ENCODE results near the gene STK11.
A peak's percentile ranks its signal among the peaks of the same experiment; 100 is the strongest.

Gene STK11

GRCh38 chr19:1254081-1254527, 48.5 kb downstream of the STK11 start:
- no peak overlapping the region for H2BK5ac ChIP-seq (ENCODE audit: low read depth, low read length, poor library complexity)
- peaks cover 33% of the 10 kb centered on the region for H3K79me1 ChIP-seq (ENCODE audit: low read length)
- H3K36me3 ChIP-seq (ENCODE audit: control insufficient read depth in 1 of 2, insufficient read depth in 2 of 2, low read length in 2 of 2), result peaks cover 75 to 84% of the 10 kb centered on the region in 2 experiments
- no peaks in the 10 kb centered on the region for H3K27me3 ChIP-seq (ENCODE audit: insufficient read depth, low read length)
- H3K9ac ChIP-seq (ENCODE audit: low read length), result no peak overlapping the region
- peak overlapping the region; percentile 45 for H4K91ac ChIP-seq (ENCODE audit: low read depth, low read length)
- peak overlapping the region; percentile 20 for H3K4ac ChIP-seq (ENCODE audit: low read depth, low read length)
- peak overlapping the region; percentile 18 for H3K18ac ChIP-seq (ENCODE audit: low read length)
- no peak overlapping the region for H3K4me2 ChIP-seq (ENCODE audit: low read length)
- no peak overlapping the region for H4K12ac ChIP-seq (ENCODE audit: low read depth, low read length)
- peak overlapping the region; percentile 5 for H2BK120ac ChIP-seq (ENCODE audit: insufficient read depth, low read length, poor library complexity)
- no peak overlapping the region for H2AK5ac ChIP-seq (ENCODE audit: low read length)
- no peak overlapping the region for H3K4me3 ChIP-seq (ENCODE audit: low read depth, low read length)
- H3K27ac ChIP-seq (ENCODE audit: low read depth, low read length), result peak overlapping the region; percentile 92
- no CpG with 5 or more reads among the region's 37 CpGs for WGBS (ENCODE audit: extremely low coverage, insufficient coverage, insufficient read length)
- H3K4me1 ChIP-seq (ENCODE audit: control insufficient read depth in 1 of 2, insufficient read depth in 2 of 2, low read length in 2 of 2), result peaks cover 12 to 14% of the 10 kb centered on the region in 2 experiments
- H2BK12ac ChIP-seq (ENCODE audit: low read length), result no peak overlapping the region
- H3K14ac ChIP-seq (ENCODE audit: low read length), result no peak overlapping the region
- DNase-seq, result no peak
- H3K79me2 ChIP-seq (ENCODE audit: control insufficient read depth, insufficient read depth, low read length, poor library complexity), result peaks cover 34% of the 10 kb centered on the region
- H3K23ac ChIP-seq (ENCODE audit: low read length), result no peak overlapping the region
- H2AFZ ChIP-seq (ENCODE audit: insufficient read depth, low read length, poor library complexity), result no peak overlapping the region
- H4K8ac ChIP-seq (ENCODE audit: low read depth, low read length), result no peak overlapping the region
- H3K9me3 ChIP-seq (ENCODE audit: insufficient read depth, low read depth, low read length), result no peaks in the 10 kb centered on the region

- no peak overlapping the region for H4K91ac ChIP-seq (ENCODE audit: low read depth, low read length)
- DNase-seq, result no peak
- WGBS (ENCODE audit: extremely low coverage, insufficient coverage, insufficient read length), result no CpG with 5 or more reads among the region's 20 CpGs
Observed at GRCh38 chr19:1254530-1255185, 49.1 kb downstream of the STK11 start.

GRCh38 chr19:1255186-1256161, 49.9 kb downstream of the STK11 start:
- DNase-seq, result no peak
- Histone ChIP-seq H3K36me3 (ENCODE audit: control insufficient read depth in 1 of 2, insufficient read depth in 2 of 2, low read length in 2 of 2) (peaks cover 69 to 76% of the 10 kb centered on the region in 2 experiments), H3K23ac (ENCODE audit: low read length) (no peak overlapping the region), H2BK120ac (ENCODE audit: insufficient read depth, low read length, poor library complexity) (no peak overlapping the region), H3K27ac (ENCODE audit: low read depth, low read length) (peak overlapping the region; percentile 3), H3K79me1 (ENCODE audit: low read length) (peaks cover 32% of the 10 kb centered on the region), H3K27me3 (ENCODE audit: insufficient read depth, low read length) (no peaks in the 10 kb centered on the region), H4K12ac (ENCODE audit: low read depth, low read length) (no peak overlapping the region), H3K4me2 (ENCODE audit: low read length) (no peak overlapping the region), H2AFZ (ENCODE audit: insufficient read depth, low read length, poor library complexity) (no peak overlapping the region), H4K91ac (ENCODE audit: low read depth, low read length) (no peak overlapping the region), H2AK5ac (ENCODE audit: low read length) (no peak overlapping the region), H2BK12ac (ENCODE audit: low read length) (no peak overlapping the region), H3K4ac (ENCODE audit: low read depth, low read length) (no peak overlapping the region), H4K8ac (ENCODE audit: low read depth, low read length) (no peak overlapping the region), H3K79me2 (ENCODE audit: control insufficient read depth, insufficient read depth, low read length, poor library complexity) (peaks cover 27% of the 10 kb centered on the region), H3K4me1 (ENCODE audit: control insufficient read depth in 1 of 2, insufficient read depth in 2 of 2, low read length in 2 of 2) (peaks cover 23 to 27% of the 10 kb centered on the region in 2 experiments), H3K18ac (ENCODE audit: low read length) (peak overlapping the region; percentile 6), H3K9ac (ENCODE audit: low read length) (no peak overlapping the region), H3K4me3 (ENCODE audit: low read depth, low read length) (no peak overlapping the region), H3K9me3 (ENCODE audit: insufficient read depth, low read depth, low read length) (no peaks in the 10 kb centered on the region), H2BK5ac (ENCODE audit: low read depth, low read length, poor library complexity) (no peak overlapping the region), H3K14ac (ENCODE audit: low read length) (no peak overlapping the region)
- no CpG with 5 or more reads among the region's 52 CpGs for WGBS (ENCODE audit: extremely low coverage, insufficient coverage, insufficient read length)

More at GRCh38 chr19:1254530-1255185, 49.1 kb downstream of the STK11 start:
- Histone ChIP-seq H3K4me3 (ENCODE audit: low read depth, low read length) (no peak overlapping the region), H3K4me2 (ENCODE audit: low read length) (no peak overlapping the region), H3K4me1 (ENCODE audit: control insufficient read depth in 1 of 2, insufficient read depth in 2 of 2, low read length in 2 of 2) (peaks cover 17 to 19% of the 10 kb centered on the region in 2 experiments), H2AK5ac (ENCODE audit: low read length) (no peak overlapping the region), H3K36me3 (ENCODE audit: control insufficient read depth in 1 of 2, insufficient read depth in 2 of 2, low read length in 2 of 2) (peaks cover 75 to 84% of the 10 kb centered on the region in 2 experiments), H3K9ac (ENCODE audit: low read length) (no peak overlapping the region), H2BK5ac (ENCODE audit: low read depth, low read length, poor library complexity) (no peak overlapping the region), H3K27me3 (ENCODE audit: insufficient read depth, low read length) (no peaks in the 10 kb centered on the region), H2BK12ac (ENCODE audit: low read length) (no peak overlapping the region), H4K12ac (ENCODE audit: low read depth, low read length) (no peak overlapping the region), H3K23ac (ENCODE audit: low read length) (no peak overlapping the region), H3K79me2 (ENCODE audit: control insufficient read depth, insufficient read depth, low read length, poor library complexity) (peaks cover 34% of the 10 kb centered on the region), H2BK120ac (ENCODE audit: insufficient read depth, low read length, poor library complexity) (no peak overlapping the region), H3K27ac (ENCODE audit: low read depth, low read length) (peak overlapping the region; percentile 92), H3K4ac (ENCODE audit: low read depth, low read length) (no peak overlapping the region), H2AFZ (ENCODE audit: insufficient read depth, low read length, poor library complexity) (no peak overlapping the region), H3K9me3 (ENCODE audit: insufficient read depth, low read depth, low read length) (no peaks in the 10 kb centered on the region), H4K8ac (ENCODE audit: low read depth, low read length) (no peak overlapping the region), H3K14ac (ENCODE audit: low read length) (no peak overlapping the region), H3K18ac (ENCODE audit: low read length) (peak overlapping the region; percentile 6), H3K79me1 (ENCODE audit: low read length) (peaks cover 35% of the 10 kb centered on the region)

- Histone ChIP-seq H3K18ac (ENCODE audit: low read length) (no peak overlapping the region), H4K91ac (ENCODE audit: low read depth, low read length) (no peak overlapping the region), H3K4me2 (ENCODE audit: low read length) (no peak overlapping the region), H2AK5ac (ENCODE audit: low read length) (no peak overlapping the region), H3K79me1 (ENCODE audit: low read length) (peaks cover 29% of the 10 kb centered on the region), H3K9ac (ENCODE audit: low read length) (no peak overlapping the region), H3K4ac (ENCODE audit: low read depth, low read length) (no peak overlapping the region), H2BK12ac (ENCODE audit: low read length) (no peak overlapping the region), H3K14ac (ENCODE audit: low read length) (no peak overlapping the region), H3K27ac (ENCODE audit: low read depth, low read length) (no peak overlapping the region), H3K36me3 (ENCODE audit: control insufficient read depth in 1 of 2, insufficient read depth in 2 of 2, low read length in 2 of 2) (peaks cover 60 to 63% of the 10 kb centered on the region in 2 experiments), H3K4me3 (ENCODE audit: low read depth, low read length) (no peak overlapping the region), H3K9me3 (ENCODE audit: insufficient read depth, low read depth, low read length) (no peaks in the 10 kb centered on the region), H2BK5ac (ENCODE audit: low read depth, low read length, poor library complexity) (no peak overlapping the region), H4K8ac (ENCODE audit: low read depth, low read length) (no peak overlapping the region), H3K23ac (ENCODE audit: low read length) (no peak overlapping the region), H3K27me3 (ENCODE audit: insufficient read depth, low read length) (no peaks in the 10 kb centered on the region), H3K79me2 (ENCODE audit: control insufficient read depth, insufficient read depth, low read length, poor library complexity) (peaks cover 18% of the 10 kb centered on the region), H2BK120ac (ENCODE audit: insufficient read depth, low read length, poor library complexity) (no peak overlapping the region), H3K4me1 (ENCODE audit: control insufficient read depth in 1 of 2, insufficient read depth in 2 of 2, low read length in 2 of 2) (peaks cover 28 to 36% of the 10 kb centered on the region in 2 experiments), H4K12ac (ENCODE audit: low read depth, low read length) (no peak overlapping the region), H2AFZ (ENCODE audit: insufficient read depth, low read length, poor library complexity) (no peak overlapping the region)
- no CpG with 5 or more reads among the region's 46 CpGs for WGBS (ENCODE audit: extremely low coverage, insufficient coverage, insufficient read length)
- DNase-seq, result no peak
Observed at GRCh38 chr19:1256646-1257474, 51.3 kb downstream of the STK11 start.

Data from trophoblast cell (in vitro differentiated cells and primary cell).